CD4-positive, alpha-beta T cell (primary cell): Measurements from ENCODE around the gene BAIAP2. TPM values are rescaled to one million over a fixed set of nuclear protein-coding genes. Genes with fewer than 3 reads are reported as not detected.

Experiments used
- ATAC-seq: fragments of 200-7000 bp; cut with Tn5 transposase; one replicate; pipeline ENCODE4 v1.10.0; 2022; ENCODE audit warnings: mild to moderate bottlenecking; ENCODE audit not compliant: poor library complexity
- CTCF ChIA-PET: fragments of 350-600 bp; sonication (Branson Sonifier 250); formaldehyde crosslinking; loops from one replicate; lab custom pipeline; 2021; ENCODE audit warnings: antibody characterized with exemption, inconsistent platforms; lab: Charles Lee
- POLR2A ChIA-PET: fragments of 350-600 bp; sonication (Branson Sonifier 250); formaldehyde crosslinking; loops from one replicate; lab custom pipeline; 2021; ENCODE audit warnings: antibody characterized with exemption, inconsistent platforms; lab: Charles Lee
- DNase-seq, 14 experiments: peaks; one replicate each; pipeline ENCODE4 v3.0.0-alpha.2; 2013 to 2020; ENCODE audit warnings: mixed read lengths in 2 of 14
- H3K27ac ChIP-seq, 2 donors: one replicate each; pipeline versions ENCODE4 v1.5.1 to v1.7.0; 2013; ENCODE audit warnings: low read length in 2 of 2, low read depth in 1 of 2, mild to moderate bottlenecking in 1 of 2
- H3K27me3 ChIP-seq, 2 experiments: 1 replicate in 1 of 2; 2 replicates in 1 of 2; pipeline versions ENCODE4 v1.6.1 to v1.7.0; 2013; ENCODE audit warnings: low read length in 2 of 2, control low read depth in 1 of 2, mild to moderate bottlenecking in 1 of 2, moderate library complexity in 1 of 2; ENCODE audit not compliant: insufficient read depth in 2 of 2, control insufficient read depth in 1 of 2
- H3K36me3 ChIP-seq: one replicate; pipeline ENCODE4 v1.6.1; 2013; ENCODE audit warnings: low read length, control low read depth; ENCODE audit not compliant: insufficient read depth
- H3K4me1 ChIP-seq: one replicate; pipeline ENCODE4 v1.6.1; 2013; ENCODE audit warnings: low read length, control low read depth; ENCODE audit not compliant: insufficient read depth
- H3K4me3 ChIP-seq: one replicate; pipeline ENCODE4 v1.5.1; 2013; ENCODE audit warnings: mild to moderate bottlenecking, low read length, moderate library complexity
- H3K9me3 ChIP-seq, 2 experiments: 1 replicate in 1 of 2; 2 replicates in 1 of 2; pipeline versions ENCODE4 v1.6.1 to v1.7.0; 2013; ENCODE audit warnings: low read length in 2 of 2, mild to moderate bottlenecking in 2 of 2, control low read depth in 1 of 2, moderate library complexity in 1 of 2; ENCODE audit not compliant: control insufficient read depth in 1 of 2, insufficient read depth in 1 of 2
- H3K27ac Mint-ChIP-seq: one replicate; pipeline ENCODE4 v1.8.0; 2020; ENCODE audit warnings: mixed read lengths
- H3K27me3 Mint-ChIP-seq: one replicate; pipeline ENCODE4 v1.8.0; 2021; ENCODE audit warnings: mixed read lengths
- H3K36me3 Mint-ChIP-seq: one replicate; pipeline ENCODE4 v1.8.0; 2021; ENCODE audit warnings: low read depth, mixed read lengths
- H3K4me1 Mint-ChIP-seq: one replicate; pipeline ENCODE4 v1.8.0; 2021; ENCODE audit warnings: low read depth, mixed read lengths
- H3K4me3 Mint-ChIP-seq: one replicate; pipeline ENCODE4 v1.8.0; 2020; ENCODE audit warnings: mild to moderate bottlenecking, mixed read lengths
- H3K9me3 Mint-ChIP-seq: one replicate; pipeline ENCODE4 v1.8.0; 2020; ENCODE audit warnings: mixed read lengths
- intact Hi-C, 2 experiments: fragments of 100-400 bp; cut with DNase I in 1 of 2; cut with micrococcal nuclease in 1 of 2; formaldehyde crosslinking; loops; one replicate each; pipeline versions ENCODE4 v1.15.1 to v1.9.0; 2023 to 2025; cut with DNase I, micrococcal nuclease
- total RNA-seq, 174 experiments: library from RNA in 2 of 174; stranded (reverse) in 2 of 174; gene quantifications; one replicate each; pipeline ENCODE4 v1.2.3 and lab custom pipeline; 2021 to 2026
- TF ChIP-seq, protein P1 (sequence below): fragments of 200-600 bp; IDR thresholded peaks from one replicate; pipeline ENCODE4 v1.8.0; 2022; ENCODE audit warnings: antibody characterized with exemption, mild to moderate bottlenecking

The BAIAP2 gene
- total RNA-seq, 2 experiments from 2014 or later: 4.2 to 4.9 TPM

DNA sequence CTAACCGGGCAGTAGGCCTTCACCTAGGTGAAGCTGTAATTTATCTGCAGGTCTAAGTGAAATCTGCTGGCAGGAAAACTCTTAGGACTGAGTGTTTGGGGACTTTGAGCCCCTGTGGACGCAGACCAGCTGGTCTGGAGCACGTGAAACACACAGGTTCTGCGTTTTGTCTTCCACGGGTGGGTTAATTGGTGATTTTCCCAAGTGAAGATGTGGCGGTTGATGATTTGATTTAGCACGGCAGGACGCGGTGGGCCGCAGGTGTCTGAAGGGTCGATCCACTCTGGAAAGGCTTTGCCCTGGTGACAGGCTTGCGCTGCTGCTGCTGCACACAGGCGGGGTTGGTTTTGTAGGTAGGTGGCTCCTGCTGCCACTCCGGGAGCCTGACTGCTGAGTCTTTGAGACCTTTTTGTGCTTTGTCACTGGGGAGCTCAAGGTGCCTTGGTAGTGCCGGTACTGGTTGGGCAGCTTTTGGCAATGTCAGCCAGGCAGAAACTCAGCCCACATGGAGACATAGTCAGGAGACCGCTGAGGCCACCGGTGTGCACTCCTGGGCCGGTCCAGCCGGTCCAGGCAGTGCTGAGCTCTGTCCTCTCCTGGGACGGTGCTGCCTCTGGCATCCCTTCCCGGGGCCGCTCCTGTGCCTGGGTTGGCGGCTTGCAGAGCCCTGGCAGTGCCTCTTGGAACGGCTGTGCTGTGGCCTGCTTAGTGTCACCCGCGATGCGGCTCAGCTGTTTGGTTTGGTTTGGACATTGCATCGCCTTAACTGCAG is 2.3 kb downstream of the BAIAP2 start:
- H3K4me1 ChIP-seq: peaks cover 25% of the 10 kb centered on the region
- H3K27ac Mint-ChIP-seq: no peak overlapping the region
- H3K9me3 ChIP-seq: no peaks in the 10 kb centered on the region
- peaks cover 0 to 2% of the 10 kb centered on the region in 2 experiments for H3K27me3 ChIP-seq
- TF ChIP-seq, protein P1, sequence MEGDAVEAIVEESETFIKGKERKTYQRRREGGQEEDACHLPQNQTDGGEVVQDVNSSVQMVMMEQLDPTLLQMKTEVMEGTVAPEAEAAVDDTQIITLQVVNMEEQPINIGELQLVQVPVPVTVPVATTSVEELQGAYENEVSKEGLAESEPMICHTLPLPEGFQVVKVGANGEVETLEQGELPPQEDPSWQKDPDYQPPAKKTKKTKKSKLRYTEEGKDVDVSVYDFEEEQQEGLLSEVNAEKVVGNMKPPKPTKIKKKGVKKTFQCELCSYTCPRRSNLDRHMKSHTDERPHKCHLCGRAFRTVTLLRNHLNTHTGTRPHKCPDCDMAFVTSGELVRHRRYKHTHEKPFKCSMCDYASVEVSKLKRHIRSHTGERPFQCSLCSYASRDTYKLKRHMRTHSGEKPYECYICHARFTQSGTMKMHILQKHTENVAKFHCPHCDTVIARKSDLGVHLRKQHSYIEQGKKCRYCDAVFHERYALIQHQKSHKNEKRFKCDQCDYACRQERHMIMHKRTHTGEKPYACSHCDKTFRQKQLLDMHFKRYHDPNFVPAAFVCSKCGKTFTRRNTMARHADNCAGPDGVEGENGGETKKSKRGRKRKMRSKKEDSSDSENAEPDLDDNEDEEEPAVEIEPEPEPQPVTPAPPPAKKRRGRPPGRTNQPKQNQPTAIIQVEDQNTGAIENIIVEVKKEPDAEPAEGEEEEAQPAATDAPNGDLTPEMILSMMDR: no peak
- intact Hi-C loops: loop anchor here in 1 of 2 experiments (2.0 to 5.0 kb wide), 2 partner anchors 58 to 580 kb away; no protein-coding TSS in a partner anchor
- no peaks in the 10 kb centered on the region for H3K9me3 Mint-ChIP-seq
- DNase-seq (no peak), ATAC-seq (no peak)
- CTCF ChIA-PET: interaction anchor here (1.1 to 1.6 kb wide), 3 partner anchors 13 to 64 kb away, joined by 3 to 7 read pairs (median 3); no protein-coding TSS in a partner anchor
- no peak overlapping the region for H3K27ac ChIP-seq
- POLR2A ChIA-PET: interaction anchor here (1.0 to 1.4 kb wide), 2 partner anchors 12 to 19 kb away, joined by 3 read pairs; no protein-coding TSS in a partner anchor
- peak overlapping the region; percentile 82 for H3K4me3 Mint-ChIP-seq
- H3K36me3 Mint-ChIP-seq: peaks cover 4% of the 10 kb centered on the region
- no peaks in the 10 kb centered on the region for H3K36me3 ChIP-seq
- H3K4me1 Mint-ChIP-seq: peaks cover 28% of the 10 kb centered on the region
- no peaks in the 10 kb centered on the region for H3K27me3 Mint-ChIP-seq
- H3K4me3 ChIP-seq: no peak overlapping the region

DNA sequence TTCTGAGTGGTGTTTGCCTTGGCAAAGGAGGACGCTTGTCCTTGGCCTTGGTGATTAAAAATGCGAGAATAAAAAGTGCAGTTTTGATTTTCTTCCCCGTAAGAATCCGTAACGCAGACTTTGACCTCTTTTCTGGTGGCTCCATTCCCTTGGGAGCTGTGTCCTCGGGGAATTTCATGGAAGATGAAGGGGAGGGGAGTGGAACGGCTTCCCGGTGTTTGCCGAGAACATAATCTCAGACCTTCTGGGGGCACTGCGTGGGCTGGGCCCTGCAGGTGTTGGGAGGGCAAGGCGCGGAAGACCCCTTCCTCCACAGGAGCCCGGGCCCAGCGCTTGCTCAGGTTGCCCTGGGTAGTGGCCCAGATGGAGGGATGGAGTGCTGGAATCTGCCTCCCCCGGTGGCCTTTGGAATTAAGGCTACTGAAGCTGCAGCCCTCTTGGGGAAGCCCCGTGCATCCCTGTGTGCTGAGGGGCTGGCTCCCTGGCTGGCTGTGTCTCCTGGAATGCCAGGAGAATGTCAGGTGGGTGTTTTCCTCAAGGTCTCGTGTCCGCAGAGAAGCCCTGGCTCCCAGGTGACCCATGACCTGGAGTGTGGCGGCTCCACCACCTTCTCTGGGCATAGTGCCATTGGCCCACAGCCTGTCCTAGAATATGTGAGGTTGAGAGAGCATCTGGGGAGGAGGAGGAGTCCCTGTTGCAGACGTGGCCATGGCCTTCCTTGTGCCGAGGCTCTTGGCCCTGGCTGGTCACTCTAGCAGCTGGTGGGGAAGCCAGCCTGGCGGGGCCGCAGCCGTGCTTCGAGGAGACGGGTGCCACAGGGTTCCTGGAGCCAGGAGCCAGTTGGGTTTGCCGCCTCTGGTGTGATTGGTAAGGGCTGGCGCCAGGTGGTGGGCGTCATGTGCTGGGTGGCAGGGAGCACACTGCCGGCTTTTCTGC is 3.1 kb downstream of the BAIAP2 start:
- Histone ChIP-seq H3K27ac (no peak overlapping the region), H3K36me3 (no peaks in the 10 kb centered on the region), H3K9me3 (no peaks in the 10 kb centered on the region), H3K27me3 (peaks cover 0 to 2% of the 10 kb centered on the region in 2 experiments), H3K4me1 (peaks cover 22% of the 10 kb centered on the region), H3K4me3 (no peak overlapping the region)
- Mint-ChIP-seq H3K27me3 (no peaks in the 10 kb centered on the region), H3K9me3 (no peaks in the 10 kb centered on the region), H3K36me3 (peaks cover 4% of the 10 kb centered on the region), H3K27ac (no peak overlapping the region), H3K4me1 (peaks cover 28% of the 10 kb centered on the region), H3K4me3 (peak overlapping the region; percentile 43)
- intact Hi-C loops: loop anchor here in 1 of 2 experiments (2.0 to 5.0 kb wide), 2 partner anchors 57 to 581 kb away; no protein-coding TSS in a partner anchor
- CTCF ChIA-PET: interaction anchor here (1.3 kb wide), 1 partner anchor 20 kb away, joined by 3 read pairs; no protein-coding TSS in a partner anchor
- ATAC-seq: no peak
- POLR2A ChIA-PET: interaction anchor here (1.4 kb wide), 1 partner anchor 20 kb away, joined by 3 read pairs; no protein-coding TSS in a partner anchor
- TF ChIP-seq, protein P1: no peak
- no peak for DNase-seq

DNA sequence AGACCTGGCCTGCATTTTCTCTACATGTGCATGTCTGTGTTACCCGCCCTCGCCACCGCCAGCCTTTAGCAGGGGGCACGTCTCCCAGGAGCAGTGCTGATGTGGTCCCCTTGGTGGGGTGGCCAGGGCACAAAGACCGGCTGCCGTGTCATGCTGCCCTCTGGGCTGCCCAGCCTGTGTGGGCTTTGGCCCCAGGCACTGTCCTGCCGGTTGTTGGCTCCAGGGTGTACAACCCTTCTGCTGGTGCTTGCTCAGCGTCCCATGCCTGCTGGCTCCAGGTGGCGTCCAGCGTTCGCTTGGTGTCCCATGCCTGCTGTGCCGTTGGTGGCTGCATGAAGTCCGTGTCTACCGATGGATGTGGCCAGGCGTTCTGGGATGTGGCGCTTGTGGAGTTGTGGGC is 4.1 kb downstream of the BAIAP2 start:
- no peak overlapping the region for H3K27ac ChIP-seq
- H3K4me3 Mint-ChIP-seq: no peak overlapping the region
- H3K27me3 ChIP-seq: peaks cover 0 to 2% of the 10 kb centered on the region in 2 experiments
- H3K36me3 Mint-ChIP-seq: peaks cover 4% of the 10 kb centered on the region
- peaks cover 13% of the 10 kb centered on the region for H3K4me1 ChIP-seq
- ChIA-PET CTCF (no interaction called here), POLR2A (no interaction called here)
- intact Hi-C loops: loop anchor here in 1 of 2 experiments (5.0 kb wide), 1 partner anchor 582 kb away; no protein-coding TSS in a partner anchor
- TF ChIP-seq, protein P1: no peak
- no peak overlapping the region for H3K4me3 ChIP-seq
- H3K27ac Mint-ChIP-seq: no peak overlapping the region
- no peaks in the 10 kb centered on the region for H3K9me3 Mint-ChIP-seq
- no peaks in the 10 kb centered on the region for H3K27me3 Mint-ChIP-seq
- no peaks in the 10 kb centered on the region for H3K9me3 ChIP-seq
- H3K4me1 Mint-ChIP-seq: peaks cover 17% of the 10 kb centered on the region
- DNase-seq: no peak
- no peaks in the 10 kb centered on the region for H3K36me3 ChIP-seq
- ATAC-seq: no peak
